Measurements from ENCODE around the gene APPBP2.
A peak's percentile ranks its signal among the peaks of the same experiment; 100 is the strongest.

APPBP2 gene

GRCh38 chr17:60398227-60398959 lies 127.6 kb downstream of the APPBP2 start:
- TF ChIP-seq MYC (IDR thresholded peaks at IDR 0.05; ENCODE audit: low read depth, low read length) (no peak), MAX (IDR thresholded peaks at IDR 0.05; ENCODE audit: low read depth, low read length) (no peak), CTCF (IDR thresholded peaks at IDR 0.05; ENCODE audit: low read depth, low read length) (no peak), POLR2A (IDR thresholded peaks at IDR 0.05; ENCODE audit: extremely low read depth, insufficient read length) (no peak)
- no peak overlapping the region for H3K4me3 ChIP-seq (ENCODE audit: low read depth, low read length)
- DNase-seq (ENCODE audit: low read depth), result peak; percentile 88

- DNase-seq (ENCODE audit: low read depth), result no peak
- H3K4me3 ChIP-seq (ENCODE audit: low read depth, low read length), result no peak overlapping the region
- TF ChIP-seq MYC (IDR thresholded peaks at IDR 0.05; ENCODE audit: low read depth, low read length) (no peak), CTCF (IDR thresholded peaks at IDR 0.05; ENCODE audit: low read depth, low read length) (no peak), POLR2A (IDR thresholded peaks at IDR 0.05; ENCODE audit: extremely low read depth, insufficient read length) (no peak), MAX (IDR thresholded peaks at IDR 0.05; ENCODE audit: low read depth, low read length) (no peak)
Measured at GRCh38 chr17:60396412-60396811, 129.6 kb downstream of the APPBP2 start.

GRCh38 chr17:60395508-60396065 lies 130.5 kb downstream of the APPBP2 start:
- no peak overlapping the region for H3K4me3 ChIP-seq (ENCODE audit: low read depth, low read length)
- no peak for TF ChIP-seq POLR2A (IDR thresholded peaks at IDR 0.05; ENCODE audit: extremely low read depth, insufficient read length)
- peak; percentile 57 for DNase-seq (ENCODE audit: low read depth)

- peak; percentile 85 for DNase-seq (ENCODE audit: low read depth)
- peak overlapping the region; percentile 36 for H3K4me3 ChIP-seq (ENCODE audit: low read depth, low read length)
- TF ChIP-seq MYC (IDR thresholded peaks at IDR 0.05; ENCODE audit: low read depth, low read length) (no peak), MAX (IDR thresholded peaks at IDR 0.05; ENCODE audit: low read depth, low read length) (no peak), POLR2A (IDR thresholded peaks at IDR 0.05; ENCODE audit: extremely low read depth, insufficient read length) (no peak), CTCF (IDR thresholded peaks at IDR 0.05; ENCODE audit: low read depth, low read length) (no peak)
Measured at GRCh38 chr17:60393840-60394723, 132.0 kb downstream of the APPBP2 start.

Measured in NB4 (cell line).